H1 (cell line): ENCODE measurements around the gene C20orf202. TPM values are rescaled to one million over a fixed set of nuclear protein-coding genes. Genes with fewer than 3 reads are reported as not detected.
"Not testable (repeated sequence)": the region's sequence is repeated elsewhere in the genome, so short reads cannot be mapped to it uniquely, and the experiment has no call there.

Experiments
- CTCF ChIA-PET: fragments of 300-600 bp; sonication (Branson Sonifier 250); formaldehyde crosslinking; loops from one replicate; lab custom pipeline; 2021; ENCODE audit not compliant: partially characterized antibody; lab: Charles Lee
- POLR2A ChIA-PET: fragments of 300-600 bp; sonication (Branson Sonifier 250); formaldehyde crosslinking; loops from one replicate; lab custom pipeline; 2021; ENCODE audit warnings: inconsistent platforms; ENCODE audit not compliant: partially characterized antibody; lab: Charles Lee
- DNase-seq, 2 experiments: peaks; one replicate each; pipeline versions ENCODE4 v3.0.0 to v3.0.0-alpha.2; 2010 to 2022; ENCODE audit warnings: low spot score in 2 of 2, low read depth in 1 of 2, mixed read lengths in 1 of 2
- FAIRE-seq: peaks from 2 replicates; lab custom pipeline; 2011; peaks lifted over from hg19 to GRCh38; lab: Jason Lieb, UNC
- H2AFZ ChIP-seq: 2 replicates; pipeline ENCODE4 v1.8.1; 2012; ENCODE audit warnings: low read length, inconsistent platforms
- H2AK5ac ChIP-seq: 2 replicates; pipeline ENCODE4 v1.6.1; 2013; ENCODE audit warnings: low read depth, low read length
- H2BK120ac ChIP-seq: replicated peaks from 2 replicates; pipeline ENCODE3; 2013; ENCODE audit warnings: low read depth, low read length, inconsistent platforms
- H2BK12ac ChIP-seq: 2 replicates; pipeline ENCODE4 v1.6.1; 2013; ENCODE audit warnings: low read depth, low read length
- H2BK15ac ChIP-seq: 2 replicates; pipeline ENCODE4 v1.6.1; 2013; ENCODE audit warnings: low read length
- H2BK20ac ChIP-seq: 2 replicates; pipeline ENCODE4 v1.6.1; 2013; ENCODE audit warnings: low read length
- H2BK5ac ChIP-seq: 2 replicates; pipeline ENCODE4 v1.6.1; 2013; ENCODE audit warnings: low read depth, low read length
- H3K14ac ChIP-seq: 2 replicates; pipeline ENCODE4 v1.6.1; 2013; ENCODE audit warnings: inconsistent platforms; ENCODE audit not compliant: insufficient read length
- H3K18ac ChIP-seq: 2 replicates; pipeline ENCODE4 v1.6.1; 2013; ENCODE audit warnings: low read length; ENCODE audit errors: extremely low read depth
- H3K23ac ChIP-seq: 2 replicates; pipeline ENCODE4 v1.6.1; 2013; ENCODE audit warnings: inconsistent platforms; ENCODE audit not compliant: insufficient read length
- H3K23me2 ChIP-seq: 2 replicates; pipeline ENCODE4 v1.6.1; 2013; ENCODE audit warnings: low read depth, low read length
- H3K27ac ChIP-seq: 2 replicates; pipeline ENCODE4 v1.6.1; 2011; ENCODE audit warnings: low read depth, low read length, inconsistent platforms
- H3K27me3 ChIP-seq, 4 experiments: replicated peaks in 1 of 4; 1 replicate in 1 of 4; 2 replicates in 3 of 4; pipeline versions ENCODE4 v1.6.1 to v1.8.1; 2011 to 2013; ENCODE audit warnings: low read length in 3 of 4, mild to moderate bottlenecking in 3 of 4, inconsistent platforms in 2 of 4, mixed read lengths in 2 of 4, moderate library complexity in 1 of 4; ENCODE audit not compliant: control insufficient read depth in 3 of 4, insufficient read depth in 3 of 4; ENCODE audit errors: extremely low read depth in 1 of 4
- H3K36me3 ChIP-seq, 4 experiments: 2 replicates each; pipeline versions ENCODE4 v1.6.1 to v1.8.1; 2011 to 2013; ENCODE audit warnings: mild to moderate bottlenecking in 4 of 4, low read length in 3 of 4, moderate library complexity in 2 of 4, control low read depth in 1 of 4, inconsistent platforms in 1 of 4; ENCODE audit not compliant: insufficient read depth in 4 of 4, control insufficient read depth in 2 of 4
- H3K4ac ChIP-seq: replicated peaks from 2 replicates; pipeline ENCODE3; 2013; ENCODE audit warnings: low read length, low read depth, mixed read lengths, inconsistent platforms; ENCODE audit not compliant: insufficient read length
- H3K4me1 ChIP-seq, 4 experiments: replicated peaks in 1 of 4; 1 replicate in 1 of 4; 2 replicates in 3 of 4; pipeline versions ENCODE4 v1.6.1 to v1.8.1; 2011 to 2013; ENCODE audit warnings: low read length in 3 of 4, inconsistent platforms in 2 of 4, mixed read lengths in 1 of 4; ENCODE audit not compliant: insufficient read depth in 4 of 4, control insufficient read depth in 3 of 4
- H3K4me2 ChIP-seq, 2 experiments: 2 replicates each; pipeline versions ENCODE4 v1.6.1 to v1.8.1; 2011 to 2013; ENCODE audit warnings: low read depth in 2 of 2, low read length in 2 of 2, control low read depth in 1 of 2, inconsistent platforms in 1 of 2, mild to moderate bottlenecking in 1 of 2; ENCODE audit not compliant: insufficient read depth in 1 of 2
- H3K4me3 ChIP-seq, 4 experiments: fragments of 200-600, 300-600 bp in 1 of 4; sonication (generic), shearing (Covaris generic), sonication (Bioruptor Twin) in 1 of 4; 2 replicates each; pipeline versions ENCODE4 v1.5.1 to v1.8.1; 2011 to 2016; ENCODE audit warnings: low read length in 4 of 4, low read depth in 3 of 4, control low read depth in 2 of 4, inconsistent platforms in 2 of 4, mild to moderate bottlenecking in 2 of 4, mixed read lengths in 1 of 4, moderate library complexity in 1 of 4; ENCODE audit not compliant: insufficient read depth in 2 of 4; ENCODE audit errors: extremely low read depth in 1 of 4
- H3K56ac ChIP-seq: replicated peaks from 2 replicates; pipeline ENCODE3; 2013; ENCODE audit warnings: low read depth, mild to moderate bottlenecking, mixed read lengths, low read length, inconsistent platforms; ENCODE audit not compliant: insufficient read length
- H3K79me1 ChIP-seq: 2 replicates; pipeline ENCODE4 v1.6.1; 2013; ENCODE audit warnings: low read depth, low read length, control low read depth
- H3K79me2 ChIP-seq, 2 experiments: 2 replicates each; pipeline versions ENCODE4 v1.6.1 to v1.8.1; 2012 to 2013; ENCODE audit warnings: low read length in 2 of 2, mild to moderate bottlenecking in 2 of 2, inconsistent platforms in 1 of 2; ENCODE audit not compliant: insufficient read depth in 2 of 2, control insufficient read depth in 1 of 2
- H3K9ac ChIP-seq, 4 experiments: replicated peaks in 1 of 4; 1 replicate in 1 of 4; 2 replicates in 3 of 4; pipeline versions ENCODE4 v1.6.1 to v1.8.1; 2011 to 2013; ENCODE audit warnings: low read depth in 3 of 4, low read length in 3 of 4, control low read depth in 2 of 4, mild to moderate bottlenecking in 2 of 4, moderate library complexity in 2 of 4, inconsistent platforms in 1 of 4; ENCODE audit errors: extremely low read depth in 1 of 4
- H3K9me3 ChIP-seq, 2 experiments: 2 replicates each; pipeline versions ENCODE4 v1.6.1 to v1.8.1; 2012 to 2013; ENCODE audit warnings: mild to moderate bottlenecking in 2 of 2, moderate library complexity in 2 of 2, control low read depth in 1 of 2, inconsistent platforms in 1 of 2, low read depth in 1 of 2, low read length in 1 of 2, mixed read lengths in 1 of 2; ENCODE audit not compliant: insufficient read depth in 2 of 2
- H4K20me1 ChIP-seq, 2 experiments: replicated peaks in 1 of 2; 2 replicates each; pipeline versions ENCODE3 to v1.8.1; 2011 to 2013; ENCODE audit warnings: inconsistent platforms in 2 of 2, low read length in 2 of 2, mild to moderate bottlenecking in 1 of 2; ENCODE audit not compliant: insufficient read depth in 2 of 2, control insufficient read depth in 1 of 2
- H4K5ac ChIP-seq: 2 replicates; pipeline ENCODE4 v1.6.1; 2013; ENCODE audit warnings: low read length, low read depth, mixed read lengths, inconsistent platforms; ENCODE audit not compliant: insufficient read length
- H4K8ac ChIP-seq: 2 replicates; pipeline ENCODE4 v1.8.0; 2013; ENCODE audit warnings: mild to moderate bottlenecking, moderate library complexity, low read length, inconsistent platforms; ENCODE audit not compliant: insufficient read depth; ENCODE audit errors: extremely low read depth
- H4K91ac ChIP-seq: replicated peaks from 2 replicates; pipeline ENCODE3; 2013; ENCODE audit warnings: low read length, mixed read lengths, inconsistent platforms; ENCODE audit not compliant: insufficient read length
- WGBS, 2 experiments: shearing (Covaris generic) in 1 of 2; methylation state at CpG; one replicate each; pipeline versions ENCODE4 v1.1.6 to v1.1.7; 2013 to 2015; ENCODE audit warnings: low lambda C conversion rate in 2 of 2, mixed read lengths in 2 of 2, inconsistent platforms in 1 of 2, low coverage in 1 of 2, missing lambda C conversion rate in 1 of 2; ENCODE audit not compliant: insufficient replicate concordance in 2 of 2, insufficient coverage in 1 of 2, insufficient read length in 1 of 2; ENCODE audit errors: extremely low coverage in 1 of 2, missing lambda C conversion rate in 1 of 2; 5-methylcytosine and 5-hydroxymethylcytosine counted together
- polyA plus RNA-seq, 7 experiments: library from polyadenylated mRNA; depleted of rRNA in 3 of 7; stranded (reverse) in 5 of 7; unstranded in 2 of 7; fragments of >200 nt in 5 of 7; fragments of 200-250 nt in 2 of 7; gene quantifications; 1 replicate in 5 of 7; 2 replicates in 1 of 7; 4 replicates in 1 of 7; pipeline versions ENCODE4 v1.2.1 to v1.2.3, GENCODE V29; 2011 to 2013; ENCODE audit warnings: missing spikeins in 2 of 7, mixed read lengths in 2 of 7
- total RNA-seq: library from RNA; stranded (reverse); fragmentation: NEBNext Ultra II Directional; extraction: Animal tissue kit (Norgen Biotek cat#: 25700); gene quantifications from 2 replicates; pipeline ENCODE4 v1.2.1, GENCODE V29; 2021

The C20orf202 gene
- total and polyA plus RNA-seq, 2 of the 8 experiments (the other 6 are each of a cell fraction or from before 2014, with no cell fraction given): 0.12 TPM; not detected in 1

DNA sequence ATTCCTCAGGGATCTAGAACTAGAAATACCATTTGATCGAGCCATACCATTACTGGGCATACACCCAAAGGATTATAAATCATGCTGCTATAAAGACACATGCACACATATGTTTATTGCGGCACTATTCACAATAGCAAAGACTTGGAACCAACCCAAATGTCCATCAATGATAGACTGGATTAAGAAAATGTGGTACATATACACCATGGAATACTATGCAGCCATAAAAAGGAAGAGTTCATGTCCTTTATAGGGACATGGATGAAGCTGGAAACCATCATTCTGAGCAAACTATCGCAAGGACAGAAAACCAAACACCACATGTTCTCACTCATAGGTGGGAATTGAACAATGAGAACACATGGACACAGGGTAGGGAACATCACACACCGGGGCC lies 19.5 kb downstream of the C20orf202 start:
- CTCF ChIA-PET, H3K4me2 ChIP-seq: not testable (repeated sequence)
- WGBS, 2 experiments: 89% methylated on average over 3 of the region's 4 CpGs; no CpG with 5 or more reads in 1 of the 2 experiments

More for the DNA sequence above, 19.5 kb downstream of the C20orf202 start:
- FAIRE-seq, H3K18ac ChIP-seq, H4K91ac ChIP-seq, H3K27ac ChIP-seq, H3K9ac ChIP-seq, H2AK5ac ChIP-seq, H3K14ac ChIP-seq, H3K36me3 ChIP-seq, H2AFZ ChIP-seq, H3K79me1 ChIP-seq, POLR2A ChIA-PET, H4K20me1 ChIP-seq, H2BK15ac ChIP-seq, H4K8ac ChIP-seq, H2BK12ac ChIP-seq, H2BK20ac ChIP-seq, H3K23ac ChIP-seq, H3K79me2 ChIP-seq, DNase-seq, H4K5ac ChIP-seq, H2BK120ac ChIP-seq, H3K4me3 ChIP-seq, H3K23me2 ChIP-seq, H3K56ac ChIP-seq, H3K4ac ChIP-seq, H2BK5ac ChIP-seq, H3K9me3 ChIP-seq, H3K4me1 ChIP-seq: not testable (repeated sequence)
- H3K27me3 ChIP-seq: peaks cover 0 to 10% (median 7%) of the 10 kb centered on the region in 4 experiments; a peak in 6 of 7 replicates
